CD4-positive, alpha-beta T cell treated with Interleukin-17A for 4 hours (primary cell): Measurements from ENCODE around the gene DRC1.
"Not testable (repeated sequence)": the region's sequence is repeated elsewhere in the genome, so short reads cannot be mapped to it uniquely, and the experiment has no call there.

Experiments used
- DNase-seq: peaks from one replicate; pipeline ENCODE4 v3.0.0-alpha.2; 2020; ENCODE audit warnings: mixed read lengths

Gene DRC1

GRCh38 chr2:26401739-26402541 is at the start of gene DRC1:
DRC1 (plus strand) TSS chr2:26401920; CDS start chr2:26401990, 70 bp downstream.
- no peak for DNase-seq

- peak; percentile 39 for DNase-seq
Measured at GRCh38 chr2:26352892-26353291, 48.8 kb upstream of the DRC1 start.

DNA sequence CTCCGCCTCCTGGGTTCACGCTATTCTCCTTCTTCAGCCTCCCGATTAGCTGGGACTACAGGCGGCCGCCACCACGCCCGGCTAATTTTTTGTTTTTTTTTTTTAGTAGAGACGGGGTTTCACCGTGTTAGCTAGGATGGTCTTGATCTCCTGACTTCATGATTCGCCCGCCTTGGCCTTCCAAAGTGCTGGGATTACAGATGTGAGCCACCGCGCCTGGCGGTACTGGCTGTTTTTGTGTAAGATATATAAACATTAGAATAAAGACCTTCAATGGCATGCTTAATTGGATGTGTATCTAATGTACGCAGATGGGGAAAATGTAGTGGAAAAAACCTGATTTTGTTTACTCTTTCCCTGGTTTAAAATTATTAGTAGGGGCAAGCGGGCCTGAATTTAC is 47.3 kb upstream of the DRC1 start:
- DNase-seq: not testable (repeated sequence)

- DNase-seq: no peak
Measured at GRCh38 chr2:26355038-26355995, 46.4 kb upstream of the DRC1 start.

DNA sequence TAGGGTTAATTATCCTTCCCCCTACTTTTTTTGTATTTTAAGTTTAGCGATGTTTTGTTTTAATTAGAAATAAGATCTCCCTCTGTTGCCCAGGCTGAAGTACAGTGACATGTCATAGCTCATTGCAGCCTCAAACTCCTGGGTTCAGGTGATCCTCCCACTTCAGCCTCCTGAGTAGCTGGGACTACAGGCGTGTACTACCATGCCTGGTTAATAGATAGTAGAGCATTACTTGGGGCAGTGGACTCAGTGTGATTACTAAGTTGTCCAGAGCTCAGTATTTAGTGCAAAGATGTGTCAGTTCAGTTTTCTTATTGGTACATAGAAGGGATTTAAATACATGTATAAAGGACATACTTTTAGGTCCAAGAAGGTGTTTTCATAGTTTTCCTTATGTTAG is 45.6 kb upstream of the DRC1 start:
- no peak for DNase-seq

DNA sequence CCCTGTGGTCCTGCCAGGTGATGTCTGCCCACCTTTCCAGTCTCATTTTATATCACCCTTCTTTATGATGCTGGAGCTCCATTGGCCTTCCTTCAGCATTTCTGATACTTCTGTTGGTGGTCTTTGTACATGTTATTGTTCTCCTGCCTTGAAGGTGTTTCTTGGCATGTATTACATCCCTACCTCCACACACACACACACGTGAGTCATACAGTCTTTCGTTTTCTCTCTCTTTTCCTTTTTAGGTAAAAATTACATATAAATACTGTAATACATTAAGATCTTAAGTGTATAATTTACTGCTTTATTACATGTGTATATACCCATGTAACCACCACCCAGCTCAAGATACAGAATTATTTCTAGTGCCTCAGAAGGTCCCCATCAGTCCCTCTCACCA is 44.9 kb upstream of the DRC1 start:
- DNase-seq: no peak

DNA sequence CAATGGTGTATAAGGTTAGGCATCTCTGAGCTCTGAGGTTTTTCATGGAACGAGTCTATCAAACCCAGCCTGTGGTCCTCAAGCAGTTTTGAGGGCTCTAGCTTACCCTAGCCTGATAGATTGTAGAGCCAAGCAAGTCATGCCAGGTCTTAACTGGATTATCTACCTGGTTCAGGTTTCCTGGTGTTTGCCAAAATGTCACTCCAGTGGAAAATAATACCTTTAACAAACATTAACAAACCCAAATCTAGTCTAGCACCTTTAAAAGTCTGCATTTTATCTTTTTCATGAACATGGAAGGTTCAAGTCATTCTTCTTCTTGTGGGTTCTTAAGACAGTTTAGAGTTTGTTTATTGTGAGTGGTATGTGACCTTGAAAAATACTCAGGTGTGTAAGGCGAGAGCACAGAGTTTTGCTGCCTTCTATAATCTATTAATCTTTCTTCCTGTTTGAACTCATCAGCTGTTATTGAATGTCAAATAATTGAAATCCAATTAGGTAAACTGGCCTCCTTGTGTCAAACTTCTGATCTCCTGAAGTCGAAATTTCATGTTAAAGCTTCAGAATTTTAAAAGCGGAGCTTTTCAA is 41.7 kb upstream of the DRC1 start:
- no peak for DNase-seq

DNA sequence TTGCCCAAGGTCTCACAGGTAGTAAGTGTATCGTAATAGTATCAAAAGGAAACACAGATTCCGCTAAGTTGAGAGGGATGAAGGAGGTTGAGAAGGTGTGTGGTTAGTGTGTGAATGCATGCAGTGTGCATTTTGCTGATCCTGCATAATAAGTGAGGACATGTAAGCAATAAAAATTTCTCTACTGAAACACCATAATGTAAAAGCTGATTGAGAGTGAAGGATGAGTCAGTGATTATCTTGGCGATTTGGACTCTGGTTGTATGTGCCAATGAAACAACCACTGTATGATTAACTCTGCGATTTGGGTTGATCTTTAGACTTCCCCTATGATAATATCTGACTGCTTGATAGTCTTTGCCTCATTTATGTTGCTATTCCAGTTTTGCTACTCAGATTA is 38.4 kb upstream of the DRC1 start:
- DNase-seq: no peak

- DNase-seq: no peak
Measured at GRCh38 chr2:26363958-26364357, 37.8 kb upstream of the DRC1 start.

- DNase-seq: no peak
Measured at GRCh38 chr2:26364669-26365068, 37.1 kb upstream of the DRC1 start.

DNA sequence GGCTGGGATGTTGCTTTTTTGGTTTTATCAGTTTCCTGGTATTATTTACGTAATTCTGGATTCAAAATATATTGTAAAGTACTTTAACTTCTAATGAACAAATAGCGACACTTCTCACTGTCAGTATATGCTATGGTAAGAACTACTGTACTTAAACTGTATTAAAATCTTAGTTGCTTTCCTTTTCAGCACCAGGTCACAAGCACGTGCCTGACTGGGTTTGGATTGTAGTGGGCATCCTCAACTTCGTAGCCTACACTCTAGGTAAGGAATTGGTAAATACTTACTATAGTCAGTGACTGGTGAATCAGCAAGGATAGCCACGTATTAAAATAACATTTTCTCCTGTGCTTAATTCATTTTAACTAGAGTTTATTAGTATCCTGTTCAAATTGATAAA is 34.8 kb upstream of the DRC1 start:
- no peak for DNase-seq

- not testable (repeated sequence) for DNase-seq
Measured at GRCh38 chr2:26369664-26370063, 32.1 kb upstream of the DRC1 start.

- not testable (repeated sequence) for DNase-seq
Measured at GRCh38 chr2:26370909-26371308, 30.8 kb upstream of the DRC1 start.

GRCh38 chr2:26376799-26377198 is 24.9 kb upstream of the DRC1 start:
- no peak for DNase-seq

DNA sequence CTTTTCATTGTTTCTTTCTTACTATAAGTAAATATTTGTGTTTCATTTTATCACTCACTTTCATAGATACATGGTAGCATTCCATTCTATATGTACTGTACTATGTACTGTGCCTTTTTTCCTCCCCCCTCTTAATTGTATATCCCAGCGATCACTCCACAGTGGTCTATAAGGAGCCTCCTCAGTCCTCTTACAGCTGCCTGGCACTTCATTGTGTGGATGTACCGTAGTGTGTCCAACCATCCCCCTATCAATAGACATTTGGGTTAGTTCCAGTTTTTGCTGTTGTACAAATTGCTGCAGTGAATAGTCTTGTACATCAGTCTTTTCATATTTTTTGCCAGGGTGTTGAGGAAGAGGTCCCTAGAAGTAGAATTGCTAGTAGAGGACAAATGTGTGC is 21.4 kb upstream of the DRC1 start:
- DNase-seq: no peak

GRCh38 chr2:26382564-26382963 is 19.2 kb upstream of the DRC1 start:
- no peak for DNase-seq

- no peak for DNase-seq
Measured at GRCh38 chr2:26384183-26384582, 17.5 kb upstream of the DRC1 start.

GRCh38 chr2:26384597-26384996 is 17.1 kb upstream of the DRC1 start:
- no peak for DNase-seq

DNA sequence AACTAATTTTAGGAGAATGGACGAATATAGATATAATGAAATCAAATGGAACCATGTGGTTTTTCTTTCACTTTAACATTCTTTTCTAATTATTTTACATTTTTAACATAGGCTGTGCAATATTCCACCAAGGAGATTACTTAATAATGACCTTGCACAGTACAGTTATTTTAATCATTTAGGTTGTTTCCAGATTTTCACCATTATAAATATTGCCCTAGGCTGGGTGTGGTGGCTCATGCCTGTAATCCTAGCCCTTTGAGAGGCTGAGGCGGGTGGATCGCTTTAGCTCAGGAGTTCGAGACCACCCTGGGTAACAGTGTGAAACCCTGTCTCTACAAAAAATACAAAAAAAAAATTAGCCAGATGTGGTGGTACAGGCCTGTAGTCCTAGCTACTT is 14.5 kb upstream of the DRC1 start:
- no peak for DNase-seq

DNA sequence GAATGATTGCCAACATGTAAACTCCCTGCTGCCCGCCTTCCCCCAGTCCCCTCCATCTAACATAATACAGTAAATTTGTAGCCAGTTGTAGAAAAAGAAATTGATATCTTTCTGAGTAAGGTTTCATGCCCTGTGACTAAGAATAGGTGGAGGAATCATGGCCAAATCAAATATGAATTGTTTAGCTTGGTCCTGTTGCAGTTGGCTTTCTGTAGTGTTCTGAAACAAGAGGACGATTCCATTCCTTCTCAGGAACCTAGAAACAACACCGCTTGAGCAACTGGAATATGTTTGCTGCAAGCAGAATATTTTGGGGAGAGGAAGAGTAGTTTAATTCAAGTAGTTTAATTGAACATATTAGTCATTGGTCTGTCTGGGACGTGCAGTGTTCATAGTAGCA is 7.0 kb upstream of the DRC1 start:
- DNase-seq: no peak

DNA sequence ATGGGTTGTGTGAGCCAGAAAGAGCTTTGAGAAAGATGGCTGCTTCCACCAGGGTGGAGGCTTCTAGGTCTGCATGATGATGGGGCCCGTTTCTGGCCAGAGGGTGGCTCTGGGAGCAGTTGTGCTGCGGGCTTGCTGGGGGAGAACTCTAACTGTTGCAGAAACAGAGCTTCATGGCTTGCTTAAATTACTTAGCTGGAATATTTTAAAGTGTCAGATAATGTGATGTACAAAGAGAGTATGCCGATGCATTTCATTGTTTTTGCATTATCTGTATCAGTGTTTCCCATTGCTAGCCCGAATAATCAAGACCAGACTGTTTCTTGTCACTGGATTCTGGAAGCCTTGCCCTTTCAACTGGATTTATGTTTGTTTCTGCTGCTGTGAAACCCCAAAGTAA is 6.3 kb upstream of the DRC1 start:
- DNase-seq: no peak

DNA sequence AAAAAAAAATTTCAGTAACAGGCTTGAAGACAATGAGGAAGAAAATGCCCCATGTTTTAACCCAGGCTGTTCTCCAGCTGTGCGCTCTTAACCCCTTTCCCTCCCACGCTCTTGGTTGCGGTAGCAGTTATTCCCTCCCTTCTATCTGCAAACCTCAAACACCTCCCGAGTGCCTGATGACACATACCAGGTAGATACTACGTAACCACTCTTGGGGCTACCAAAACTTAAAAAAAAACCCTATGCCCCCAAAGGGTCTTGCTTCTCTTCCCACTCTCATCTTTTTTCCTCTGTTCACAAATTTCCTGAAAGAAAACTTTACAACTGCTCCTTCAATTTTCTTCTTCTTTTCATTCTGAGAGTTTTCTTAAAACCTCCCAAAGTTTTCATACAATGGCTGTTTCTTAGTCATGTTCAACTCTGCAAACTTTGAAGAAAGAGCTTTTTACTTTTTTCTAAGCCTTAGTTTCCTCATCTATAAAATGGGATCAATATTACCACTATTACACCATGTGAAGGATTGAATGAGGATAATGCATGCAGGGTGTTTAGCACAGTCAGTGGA is 4.9 kb upstream of the DRC1 start:
- peak; percentile 14 for DNase-seq

- DNase-seq: no peak
Measured at GRCh38 chr2:26399771-26400376, 1.8 kb upstream of the DRC1 start.
